A549 treated with RU486 at 1 μM for 4 hours (cell line): ENCODE measurements around the gene SOCS7. TPM values are rescaled to one million over a fixed set of nuclear protein-coding genes. Genes with fewer than 3 reads are reported as not detected.

Source experiments
- total RNA-seq: library from RNA; stranded (reverse); fragments of 200-300 nt; extraction: Qiagen RNA extraction; gene quantifications from 5 replicates; pipeline ENCODE4 v1.2.3, GENCODE V29; 2022; ENCODE audit warnings: low read depth

The SOCS7 gene, protein sequence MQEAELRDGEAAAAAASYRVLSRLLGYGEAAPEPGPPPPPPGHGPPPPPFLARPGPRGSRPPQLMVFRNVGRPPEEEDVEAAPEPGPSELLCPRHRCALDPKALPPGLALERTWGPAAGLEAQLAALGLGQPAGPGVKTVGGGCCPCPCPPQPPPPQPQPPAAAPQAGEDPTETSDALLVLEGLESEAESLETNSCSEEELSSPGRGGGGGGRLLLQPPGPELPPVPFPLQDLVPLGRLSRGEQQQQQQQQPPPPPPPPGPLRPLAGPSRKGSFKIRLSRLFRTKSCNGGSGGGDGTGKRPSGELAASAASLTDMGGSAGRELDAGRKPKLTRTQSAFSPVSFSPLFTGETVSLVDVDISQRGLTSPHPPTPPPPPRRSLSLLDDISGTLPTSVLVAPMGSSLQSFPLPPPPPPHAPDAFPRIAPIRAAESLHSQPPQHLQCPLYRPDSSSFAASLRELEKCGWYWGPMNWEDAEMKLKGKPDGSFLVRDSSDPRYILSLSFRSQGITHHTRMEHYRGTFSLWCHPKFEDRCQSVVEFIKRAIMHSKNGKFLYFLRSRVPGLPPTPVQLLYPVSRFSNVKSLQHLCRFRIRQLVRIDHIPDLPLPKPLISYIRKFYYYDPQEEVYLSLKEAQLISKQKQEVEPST
- total RNA-seq, result 10.5 to 18.2 TPM (median 15.5 TPM) in 5 replicates

DNA sequence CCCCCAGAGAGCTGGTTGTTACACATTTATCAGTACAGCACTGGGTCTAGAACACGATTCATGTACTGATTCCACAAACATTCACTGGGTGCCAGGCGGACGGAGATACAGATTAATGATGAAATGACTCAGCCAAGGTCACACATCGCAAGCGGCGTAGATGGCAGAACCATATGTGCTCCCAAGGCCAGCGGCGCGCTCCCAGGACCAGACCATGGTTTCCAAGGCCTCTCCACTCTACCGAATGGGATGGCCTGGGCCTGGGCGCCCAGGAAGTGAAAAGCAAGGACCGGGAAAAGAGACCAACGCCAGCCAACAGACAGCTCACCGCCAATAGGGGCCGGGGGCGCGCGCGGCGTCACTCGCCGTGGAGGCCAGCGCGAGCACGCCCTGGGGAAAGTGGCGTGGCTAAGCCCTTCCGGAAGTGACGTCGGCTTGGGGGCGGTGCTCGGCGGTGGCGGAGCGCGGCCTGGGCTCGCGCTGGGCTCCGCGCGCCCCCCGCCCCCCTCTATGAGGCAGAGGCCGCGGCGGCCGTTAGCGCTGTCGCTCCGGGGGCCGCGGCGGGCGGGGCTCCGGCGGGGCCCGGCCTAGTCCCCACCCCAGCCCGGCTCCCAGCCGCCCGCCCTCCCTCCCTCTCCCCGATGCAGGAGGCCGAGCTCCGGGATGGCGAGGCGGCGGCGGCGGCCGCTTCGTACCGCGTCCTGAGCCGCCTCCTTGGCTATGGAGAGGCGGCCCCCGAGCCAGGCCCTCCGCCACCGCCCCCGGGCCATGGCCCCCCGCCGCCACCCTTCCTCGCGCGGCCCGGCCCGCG, at the start of gene SOCS7:
TSS of gene SOCS7 (plus strand) at position 433 of the 811 bp plus-strand sequence. CDS start at position 642, 209 bp downstream.

DNA sequence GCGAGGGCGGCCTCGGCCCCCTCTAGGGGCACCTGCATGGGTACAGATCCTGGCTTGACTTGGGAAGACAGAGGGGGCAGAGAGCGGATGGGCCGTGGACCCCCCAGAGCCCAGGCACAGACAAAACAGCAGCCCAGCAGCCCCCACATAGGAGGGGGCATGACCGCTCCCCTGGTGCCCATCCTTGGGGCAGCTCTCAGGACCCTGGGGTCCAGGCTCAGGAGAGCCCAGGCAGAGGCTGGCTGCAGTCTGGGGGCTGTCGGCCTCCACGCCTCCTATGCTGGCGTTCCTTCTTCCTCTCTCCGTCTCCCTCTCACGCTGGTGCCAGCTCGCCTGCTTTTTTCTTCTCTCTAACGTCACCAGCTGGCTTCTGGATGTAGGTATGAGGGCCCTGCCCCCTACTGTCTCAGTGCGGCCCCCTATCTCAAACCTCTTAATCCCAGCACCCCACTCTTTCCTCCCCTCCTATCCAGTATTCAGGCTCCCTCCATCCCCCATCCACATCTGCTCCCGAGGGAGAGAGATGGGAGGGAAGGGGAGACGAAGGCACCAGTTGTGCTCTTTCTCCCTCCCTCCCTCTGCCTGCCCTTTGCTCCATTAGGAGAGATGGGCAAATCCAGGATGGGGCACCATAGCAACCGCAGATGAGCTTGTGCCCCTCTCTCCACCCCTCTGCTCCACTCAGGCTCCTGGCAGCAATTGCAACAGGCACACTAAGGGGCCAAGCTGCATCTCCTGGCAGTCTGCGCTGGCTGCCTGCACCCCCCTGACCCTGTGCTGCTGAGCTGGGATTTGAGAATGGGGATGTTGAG, 7.8 kb upstream of the SOCS7 start, which contains the start of gene GPR179:
TSS of gene GPR179 (minus strand) at position 349 of the 812 bp plus-strand sequence. CDS start at position 182, 167 bp downstream.

DNA sequence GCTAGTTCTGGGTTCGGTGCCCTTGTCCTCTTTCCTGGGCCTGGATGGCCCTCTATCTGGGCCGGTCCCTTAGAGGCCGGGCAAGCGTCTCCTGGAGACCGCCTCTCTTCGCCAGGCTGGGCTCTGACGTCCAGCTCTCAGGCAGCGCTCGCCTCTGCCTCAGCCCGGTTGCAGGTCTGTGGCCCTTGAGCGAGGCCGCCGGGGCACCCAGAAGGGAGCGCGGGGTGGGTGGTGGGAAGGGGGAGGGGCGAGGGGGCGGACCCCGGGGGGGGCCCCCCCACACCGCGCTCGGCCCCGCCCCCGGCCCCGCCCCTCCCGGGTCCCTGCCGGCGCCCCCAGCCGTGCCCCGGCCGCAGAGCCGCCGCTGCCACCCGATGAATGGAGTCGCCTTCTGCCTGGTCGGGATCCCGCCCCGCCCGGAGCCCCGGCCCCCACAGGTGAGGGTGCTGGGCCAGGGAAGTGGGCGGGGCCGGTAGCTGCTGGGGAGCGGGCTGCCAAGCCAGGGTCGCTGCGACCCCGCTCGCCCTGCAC, 76.5 kb downstream of the SOCS7 start, which contains the start of gene ARHGAP23:
TSS of gene ARHGAP23 (plus strand) at position 353 of the 531 bp plus-strand sequence. CDS start at position 375, 22 bp downstream.

Other genes with a start within 250 kb of the SOCS7 start
- gene TBC1D3E, start 223.9 kb upstream of the SOCS7 start, total RNA-seq, result not detected in 5 replicates
- not detected in 5 replicates for gene TBC1D3, start 159.3 kb upstream of the SOCS7 start, total RNA-seq
- gene MRPL45, start 54.7 kb upstream of the SOCS7 start, total RNA-seq, result 59.4 to 67.8 TPM (median 61.4 TPM) in 5 replicates
- 0.02 to 0.05 TPM (median 0.03 TPM) in 5 replicates for gene GPR179, start 7.9 kb upstream of the SOCS7 start, total RNA-seq
- 36.2 to 55.2 TPM (median 50.7 TPM) in 5 replicates for gene ARHGAP23, start 76.6 kb downstream of the SOCS7 start, total RNA-seq